ENCODE measurements around the gene MIA. TPM values are rescaled to one million over a fixed set of nuclear protein-coding genes. Genes with fewer than 3 reads are reported as not detected.

The MIA gene
- total and polyA plus RNA-seq, 9 of the 15 experiments (the other 6 are each of a cell fraction or from before 2014, with no cell fraction given): 0.21 TPM; not detected in 8

- TF ChIP-seq ZNF586 (CRISPR knock-in tag; conservative IDR thresholded peaks at IDR 0.05): no peak
- TF ChIP-seq FOXK1 (CRISPR knock-in tag; IDR thresholded peaks at IDR 0.05; ENCODE audit: borderline replicate concordance): no peak
- peak; percentile 45 for TF ChIP-seq KDM5B (IDR thresholded peaks at IDR 0.05; ENCODE audit: insufficient replicate concordance, low read depth, low read length)
- no peak for TF ChIP-seq ZNF124 (CRISPR knock-in tag; IDR thresholded peaks at IDR 0.05)
- no peak for TF ChIP-seq ZBTB7A (IDR thresholded peaks at IDR 0.05; ENCODE audit: borderline replicate concordance, control insufficient read depth, low read depth, low read length)
- TF ChIP-seq MAFG (tag; conservative IDR thresholded peaks at IDR 0.05): no peak
- TF ChIP-seq SMAD3 (CRISPR knock-in tag; conservative IDR thresholded peaks at IDR 0.05): no peak
- TF ChIP-seq NR2C2 (CRISPR knock-in tag; IDR thresholded peaks at IDR 0.05): no peak
- no peak for TF ChIP-seq NR2C2 (tag; IDR thresholded peaks at IDR 0.05)
- no peak for TF ChIP-seq POLR3G (IDR thresholded peaks at IDR 0.05; ENCODE audit: extremely low read depth, insufficient read length, insufficient replicate concordance)
- no peak for TF ChIP-seq NR2C1 (IDR thresholded peaks at IDR 0.05)
- no peak; the same call in 1 of the 2 replicates for TF ChIP-seq NR2C1 (tag; IDR thresholded peaks at IDR 0.05)
- no peak for TF ChIP-seq THAP7 (CRISPR knock-in tag; IDR thresholded peaks at IDR 0.05)
- no peak for TF ChIP-seq WHSC1 (IDR thresholded peaks at IDR 0.05; ENCODE audit: low read length)
- peak; percentile 86 for TF ChIP-seq HCFC1 (IDR thresholded peaks at IDR 0.05; ENCODE audit: low read depth, low read length)
- TF ChIP-seq SNIP1 (IDR thresholded peaks at IDR 0.05; ENCODE audit: low read depth): no peak
- no peak for TF ChIP-seq ZBTB2 (IDR thresholded peaks at IDR 0.05)
- TF ChIP-seq FOXP1 (CRISPR knock-in tag; IDR thresholded peaks at IDR 0.05): peak; percentile 23
- no peak for TF ChIP-seq CBX3 (IDR thresholded peaks at IDR 0.05; ENCODE audit: borderline replicate concordance in 1 of 2, low read length in 2 of 2)
- no peak for TF ChIP-seq POU5F1 (IDR thresholded peaks at IDR 0.05; ENCODE audit: borderline replicate concordance, low read depth, low read length, partially characterized antibody)
- TF ChIP-seq MYC (IDR thresholded peaks at IDR 0.05; ENCODE audit: low read depth, low read length): peak; percentile 93
- TF ChIP-seq MYC (CRISPR knock-in tag; IDR thresholded peaks at IDR 0.05; ENCODE audit: borderline replicate concordance, low read depth): peak; percentile 56
- no peak for TF ChIP-seq ZNF449 (CRISPR knock-in tag; IDR thresholded peaks at IDR 0.05)
- no peak for TF ChIP-seq ZNF512 (tag; IDR thresholded peaks at IDR 0.05)
- no peak for TF ChIP-seq HNRNPK (IDR thresholded peaks at IDR 0.05; ENCODE audit: low read depth, low read length, poor library complexity, severe bottlenecking)
Measured at GRCh38 chr19:40750874-40751537, 24.3 kb upstream of the MIA start, which contains the start of gene SNRPA (continued).

Measured in K562 (cell line).